KG1 (cell line): ENCODE results near the gene NCAM2.

Experiments
- DNase-seq: peaks from one replicate; lab custom pipeline; 2025; lab: John Stamatoyannopoulos, UW

The NCAM2 gene

DNA sequence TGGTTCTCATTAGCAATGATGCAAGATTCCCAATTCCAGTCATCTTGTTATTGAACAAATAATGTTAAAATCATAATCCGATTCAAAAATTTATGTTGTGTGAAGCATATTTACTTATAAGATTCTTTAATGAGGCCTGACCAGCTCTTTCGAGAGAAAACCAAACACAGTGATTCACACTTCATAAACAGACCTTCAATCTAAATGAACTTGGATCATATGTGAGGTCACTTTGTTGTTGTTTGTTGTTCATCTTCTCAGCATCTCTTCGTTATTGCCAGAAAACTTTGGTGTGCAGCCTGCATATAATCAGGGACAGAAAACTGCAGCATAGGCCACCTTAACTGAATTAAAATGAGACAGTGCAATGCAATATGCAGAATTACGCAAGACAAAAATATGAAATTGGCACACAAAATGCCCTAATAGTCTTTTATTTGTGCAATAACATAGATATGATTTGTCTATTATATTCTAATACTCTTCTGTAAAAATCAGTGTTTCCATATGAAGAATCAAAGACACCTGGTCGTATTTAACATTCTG lies 30.1 kb downstream of the NCAM2 start:
- no peak for DNase-seq

- peak; percentile 31 for DNase-seq
These were observed 31.0 kb downstream of the NCAM2 start for GRCh38 chr21:21029164-21029563.

DNA sequence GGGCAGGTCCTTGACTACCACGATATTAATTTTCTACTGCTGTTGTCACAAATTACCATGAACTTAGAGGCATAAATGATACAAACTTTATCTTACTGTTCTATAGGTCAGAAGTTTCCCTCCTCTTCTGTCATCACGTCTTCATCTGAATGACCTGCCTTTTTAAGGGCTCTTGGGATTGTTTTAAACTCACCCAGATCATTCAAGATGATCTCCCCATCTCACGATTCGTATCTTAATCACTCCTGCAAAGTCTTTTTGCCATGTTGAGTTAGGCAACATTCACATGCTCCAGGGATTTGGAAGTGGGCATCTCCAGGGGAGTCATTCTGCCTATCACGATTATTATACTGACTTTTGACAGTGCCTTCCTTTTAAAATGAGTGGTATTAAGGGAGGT lies 32.1 kb downstream of the NCAM2 start:
- no peak for DNase-seq

DNA sequence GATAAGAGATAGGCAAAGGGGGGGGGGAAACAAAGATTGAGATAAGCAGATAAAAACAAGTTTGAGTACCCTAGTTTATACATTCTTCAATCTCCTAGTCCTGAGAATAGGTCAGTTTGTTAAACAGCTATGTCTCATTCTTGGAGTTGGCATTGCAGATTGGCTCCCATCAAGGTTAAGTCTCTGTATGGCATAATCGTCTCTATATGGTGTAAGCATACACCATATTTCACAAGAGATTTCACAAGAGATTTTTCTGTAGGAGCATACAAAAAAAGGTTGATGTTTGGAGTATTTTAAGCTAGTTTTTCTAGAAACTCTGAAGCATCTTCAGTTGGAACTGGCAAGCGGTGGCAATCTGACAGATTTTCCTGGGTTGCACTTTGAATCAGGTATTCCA lies 35.8 kb downstream of the NCAM2 start:
- DNase-seq: no peak

DNA sequence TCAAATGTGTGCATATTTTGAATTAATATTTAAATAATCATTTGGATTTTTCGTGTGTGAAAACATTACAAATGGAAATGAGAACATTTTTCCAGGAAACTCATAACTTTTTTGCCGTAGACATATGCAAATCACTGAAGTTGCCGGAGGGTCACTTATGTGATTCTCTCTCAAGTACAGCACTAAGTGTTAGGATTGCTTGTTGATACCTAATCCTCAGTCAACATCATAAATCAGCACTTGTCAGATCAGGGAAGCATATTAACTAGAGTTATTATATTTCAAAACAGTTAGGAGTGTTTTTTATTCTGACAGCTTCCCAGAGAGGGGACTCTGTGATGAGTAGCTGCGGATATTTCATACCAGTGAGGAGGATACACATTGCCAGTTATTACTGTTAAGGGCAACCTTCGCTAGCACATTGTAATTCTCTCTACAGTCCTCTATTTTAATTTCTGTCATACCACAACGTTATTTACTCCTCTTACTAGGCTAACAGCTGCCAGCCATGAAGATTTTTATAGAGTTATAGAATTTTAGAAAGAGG lies 41.5 kb downstream of the NCAM2 start:
- DNase-seq: no peak

DNA sequence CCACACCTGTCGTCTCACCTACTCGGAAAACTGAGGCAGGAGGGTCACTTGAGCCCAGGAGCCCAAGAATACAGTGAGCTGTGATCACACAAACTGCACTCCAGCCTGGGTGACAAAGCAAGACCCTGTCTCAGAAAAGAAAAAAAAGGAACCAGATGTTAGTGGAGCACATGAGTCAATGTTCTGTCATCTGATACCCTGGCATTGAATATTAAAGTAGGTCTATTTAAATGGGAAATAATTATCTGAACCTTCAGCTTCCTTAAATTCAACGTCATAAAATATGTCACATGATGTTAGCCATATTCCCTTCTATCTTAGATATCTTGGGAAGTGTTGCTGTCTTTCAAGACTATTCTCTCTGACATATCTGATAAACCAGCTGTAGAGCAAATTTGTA lies 47.3 kb downstream of the NCAM2 start:
- no peak for DNase-seq

GRCh38 chr21:21046063-21046462 lies 47.9 kb downstream of the NCAM2 start:
- DNase-seq: no peak

- no peak for DNase-seq
These were observed 53.2 kb downstream of the NCAM2 start for GRCh38 chr21:21051109-21052055.

GRCh38 chr21:21052672-21053071 lies 54.5 kb downstream of the NCAM2 start:
- no peak for DNase-seq

DNA sequence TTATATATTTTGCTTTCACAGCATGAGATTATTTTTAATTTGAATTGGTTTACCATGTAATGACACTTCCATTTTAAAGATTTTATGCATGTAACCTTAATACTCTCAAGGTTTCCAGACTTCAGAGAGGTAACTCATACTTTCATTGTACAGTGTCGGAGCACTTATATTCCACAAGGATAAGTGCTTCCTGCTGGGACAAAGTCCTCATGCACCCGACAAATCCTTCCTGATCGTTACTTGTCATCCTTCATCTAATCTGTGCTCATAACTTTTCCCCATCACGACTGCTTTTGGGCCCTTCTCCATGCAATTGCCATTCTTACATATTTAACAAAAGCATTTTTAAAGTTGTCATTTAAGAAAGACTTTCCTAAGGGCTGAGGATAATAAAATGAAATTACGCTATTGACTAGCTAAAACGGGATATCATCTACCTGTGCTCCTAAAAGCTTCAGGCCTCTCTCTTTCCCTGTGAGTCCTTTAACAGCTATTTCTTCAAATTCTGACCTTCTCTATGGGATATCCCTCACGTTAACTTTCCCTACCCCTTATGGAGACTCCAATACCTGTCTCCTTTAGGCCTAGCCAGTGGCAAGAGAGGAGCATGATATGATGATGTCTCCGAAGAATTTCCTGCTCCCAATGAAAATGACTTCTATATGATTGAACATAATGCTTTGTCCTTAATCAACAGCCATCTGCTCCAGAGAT lies 59.3 kb downstream of the NCAM2 start:
- no peak for DNase-seq

DNA sequence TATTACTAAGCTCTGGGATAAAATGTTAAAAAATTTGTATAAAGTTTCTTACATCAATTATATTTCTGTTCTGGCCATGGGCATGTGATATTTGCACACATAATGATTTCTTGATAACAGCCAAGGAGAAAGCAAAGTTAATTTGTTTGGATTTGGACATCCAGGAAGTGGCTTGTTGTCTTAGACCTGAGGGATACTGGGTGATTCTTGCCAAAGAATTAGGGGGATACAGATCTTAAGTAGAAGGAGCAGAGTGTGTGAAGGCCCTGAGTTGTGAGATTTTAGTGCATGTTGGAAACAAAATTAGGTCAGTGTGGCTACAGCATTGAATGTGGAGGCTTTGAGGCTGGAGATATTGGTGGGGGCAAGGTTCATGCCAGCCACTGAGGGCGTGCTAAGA lies 65.6 kb downstream of the NCAM2 start:
- no peak for DNase-seq

DNA sequence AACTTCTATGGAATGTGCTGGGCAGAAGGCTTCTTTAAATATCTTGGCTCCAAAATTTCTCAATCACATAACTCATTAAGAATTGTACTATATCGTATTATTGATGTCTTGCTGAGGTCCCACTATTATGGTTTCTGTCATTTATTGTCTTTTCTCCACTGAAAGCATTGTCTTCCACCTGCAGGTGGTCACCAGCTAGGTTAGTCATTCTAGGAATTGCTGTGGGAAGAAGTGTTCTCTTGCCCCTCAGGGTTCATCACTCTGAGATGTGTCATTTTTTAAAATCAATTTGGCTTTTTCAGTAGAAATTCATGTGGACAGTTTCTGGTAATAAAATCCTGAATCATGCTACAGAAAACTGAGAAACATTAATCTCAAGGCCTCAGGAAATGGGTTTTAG lies 66.1 kb downstream of the NCAM2 start:
- no peak for DNase-seq

DNA sequence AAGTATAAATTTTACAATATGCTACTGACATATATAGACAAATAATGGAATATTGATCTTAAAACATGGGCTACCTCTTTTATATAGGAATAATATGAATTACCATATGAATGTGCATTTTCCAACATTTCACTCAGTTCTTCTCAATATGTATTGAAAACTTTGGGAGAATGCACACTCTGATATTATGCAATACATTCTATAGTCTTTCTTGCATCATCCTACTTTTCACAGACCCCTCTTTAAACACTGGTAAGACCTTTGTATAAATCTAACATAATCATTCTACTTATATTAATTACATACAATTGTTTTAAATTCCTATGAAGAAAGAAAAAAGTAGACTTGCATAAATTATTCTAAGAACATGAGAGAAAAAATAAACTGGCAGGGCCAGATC lies 69.2 kb downstream of the NCAM2 start:
- DNase-seq: no peak

- no peak for DNase-seq
These were observed 76.1 kb downstream of the NCAM2 start for GRCh38 chr21:21074305-21074704.

DNA sequence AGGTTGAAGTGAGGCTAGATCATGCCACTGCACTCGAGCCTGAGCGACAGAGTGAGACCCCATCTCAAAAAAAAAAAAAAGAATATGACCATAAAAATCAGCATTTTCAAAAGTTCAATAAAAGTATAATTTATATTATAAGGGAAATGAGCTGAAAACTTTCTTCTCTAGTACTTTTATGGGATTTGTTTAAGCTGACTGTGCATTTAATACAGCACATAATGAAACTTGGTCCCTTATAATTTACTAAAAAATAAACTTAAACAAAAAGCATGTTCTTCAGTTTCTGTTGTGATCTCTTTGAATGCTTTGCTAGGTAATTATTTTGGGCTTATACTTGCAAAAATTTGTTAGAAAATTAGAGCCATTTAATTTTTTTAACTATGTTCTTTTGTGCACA lies 77.8 kb downstream of the NCAM2 start:
- DNase-seq: no peak

GRCh38 chr21:21076491-21076890 lies 78.3 kb downstream of the NCAM2 start:
- DNase-seq: no peak

DNA sequence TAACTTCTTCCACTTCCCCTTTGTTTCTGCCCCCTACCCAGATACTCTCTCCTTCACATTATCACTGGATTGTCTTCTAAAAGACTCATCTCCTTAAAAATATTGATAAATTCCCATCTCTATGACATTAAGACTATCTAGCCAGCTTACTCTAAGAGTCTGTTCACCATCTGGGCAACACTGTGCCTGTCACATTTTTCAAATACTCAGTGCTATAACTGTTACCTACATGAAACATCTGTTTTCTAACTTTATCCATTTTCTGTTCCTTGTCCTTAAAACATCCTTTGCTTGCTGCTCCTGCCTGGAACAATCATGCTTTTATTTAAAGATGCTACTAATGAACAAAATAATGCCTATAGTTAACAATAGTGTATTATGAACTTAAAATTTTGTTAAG lies 81.4 kb downstream of the NCAM2 start:
- DNase-seq: no peak

DNA sequence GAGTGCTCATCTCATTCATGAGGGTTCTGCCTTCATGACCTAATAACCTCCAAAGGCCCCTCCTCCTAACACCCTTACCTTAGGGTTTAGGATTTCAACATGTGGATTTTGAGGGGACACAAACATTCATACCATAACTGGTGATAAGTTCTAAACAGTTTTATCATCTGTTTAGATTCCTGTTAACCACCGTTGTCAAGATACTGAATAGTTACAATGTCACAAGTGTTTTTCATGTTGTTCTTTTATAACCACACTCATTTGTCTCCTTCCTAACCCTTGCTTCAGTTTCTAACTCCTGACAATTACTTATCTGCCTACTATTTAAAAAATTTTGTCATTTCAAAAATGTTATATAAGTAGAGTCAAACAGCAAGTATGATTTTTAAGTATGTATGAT lies 86.0 kb downstream of the NCAM2 start:
- no peak for DNase-seq

GRCh38 chr21:21085206-21085605 lies 87.0 kb downstream of the NCAM2 start:
- DNase-seq: no peak

DNA sequence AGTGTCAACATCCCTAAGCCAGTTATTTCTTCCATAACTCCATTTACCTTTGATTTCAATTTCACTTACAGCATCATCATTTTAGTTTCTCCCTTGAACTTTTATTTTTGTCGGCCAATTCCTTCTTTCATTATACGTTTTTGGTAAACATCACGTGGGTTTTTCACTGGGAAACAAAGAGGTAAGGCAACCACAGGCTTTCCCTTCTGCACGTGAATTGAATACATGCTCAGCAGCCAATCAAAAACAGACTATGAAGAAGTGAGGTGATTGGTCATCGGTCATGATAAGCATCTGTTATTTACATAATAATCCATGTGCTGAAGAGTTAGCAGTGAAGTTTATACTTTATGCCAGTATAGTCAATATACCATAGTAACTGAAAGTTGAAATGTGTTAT lies 98.7 kb downstream of the NCAM2 start:
- no peak for DNase-seq

DNA sequence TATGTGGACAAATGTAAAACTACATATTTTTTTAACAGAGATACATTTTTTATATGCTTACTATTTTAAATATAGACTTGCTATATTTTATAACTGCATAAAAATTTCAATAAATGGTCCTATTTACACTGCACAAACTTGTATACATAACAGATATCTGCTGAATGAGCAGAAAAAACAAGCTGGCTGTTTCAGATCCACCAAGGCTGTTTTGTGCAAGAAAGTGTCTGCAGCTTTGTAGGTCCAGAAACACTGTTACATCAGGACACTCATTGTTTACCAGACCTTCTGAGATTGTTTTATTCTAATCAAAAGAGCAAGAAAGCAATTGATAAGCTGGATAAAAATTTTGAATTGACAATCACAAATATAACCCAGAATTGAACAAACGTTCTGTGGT lies 99.3 kb downstream of the NCAM2 start:
- no peak for DNase-seq

DNA sequence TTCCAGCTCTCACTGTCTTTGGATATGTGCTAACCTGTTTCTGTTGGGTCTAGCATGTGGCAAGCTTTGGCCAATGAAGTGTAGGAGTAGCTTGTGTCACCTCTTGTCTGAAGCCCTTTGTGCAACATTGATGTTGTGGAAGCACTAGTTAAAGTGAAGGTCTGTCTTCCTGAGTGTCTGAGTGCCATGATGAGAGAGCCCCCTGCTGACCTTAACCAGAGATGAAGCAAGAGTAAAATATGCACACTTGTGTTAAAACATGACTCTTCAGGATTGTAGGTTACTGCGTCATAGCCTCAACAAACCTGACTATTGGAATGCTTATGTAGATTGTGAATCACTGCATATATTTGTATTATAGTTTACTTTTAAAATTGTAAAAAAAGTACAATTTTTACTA lies 103.7 kb downstream of the NCAM2 start:
- peak; percentile 6 for DNase-seq

- DNase-seq: no peak
These were observed 104.7 kb downstream of the NCAM2 start for GRCh38 chr21:21102896-21103295.
